Subcutaneous adipose tissue (tissue), 4 donors: ENCODE data around the gene ASXL1. TPM values are rescaled to one million over a fixed set of nuclear protein-coding genes. Genes with fewer than 3 reads are reported as not detected.

Source experiments
- total RNA-seq, 4 donors: library from RNA; depleted of rRNA; stranded (reverse); fragments of >200 nt; gene quantifications; one replicate each; pipeline ENCODE4 v1.1.0, GENCODE V29; 2016
- TF ChIP-seq, protein P1 (sequence below): fragments of 450-650 bp; IDR thresholded peaks from one replicate; pipeline ENCODE4 v1.5.1; 2016; ENCODE audit warnings: low read depth, mild to moderate bottlenecking, control low read depth, antibody characterized with exemption, moderate library complexity

ASXL1 gene
- total RNA-seq, 4 donors from 2014 or later, result 77.0 to 125 (median 81.6) TPM

DNA sequence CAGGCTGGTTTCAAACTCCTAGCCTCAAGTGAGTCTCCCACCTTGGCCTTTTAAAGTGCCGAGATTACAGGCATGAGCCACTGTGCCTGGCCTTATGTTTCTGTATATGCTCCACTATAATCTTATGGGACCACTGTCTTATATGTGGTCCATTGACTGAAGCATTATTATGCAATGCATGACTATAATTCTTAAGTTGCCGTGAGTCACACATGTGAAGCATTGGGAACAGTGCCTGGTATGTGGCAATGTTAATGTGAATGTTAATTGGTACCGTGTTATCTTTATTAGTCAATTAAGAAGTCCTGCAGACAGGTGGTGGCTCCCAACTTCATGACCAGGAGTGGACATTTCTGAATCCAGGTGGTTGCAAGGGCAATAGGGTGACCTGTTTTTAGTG lies 14.7 kb upstream of the ASXL1 start:
- TF ChIP-seq, protein P1, sequence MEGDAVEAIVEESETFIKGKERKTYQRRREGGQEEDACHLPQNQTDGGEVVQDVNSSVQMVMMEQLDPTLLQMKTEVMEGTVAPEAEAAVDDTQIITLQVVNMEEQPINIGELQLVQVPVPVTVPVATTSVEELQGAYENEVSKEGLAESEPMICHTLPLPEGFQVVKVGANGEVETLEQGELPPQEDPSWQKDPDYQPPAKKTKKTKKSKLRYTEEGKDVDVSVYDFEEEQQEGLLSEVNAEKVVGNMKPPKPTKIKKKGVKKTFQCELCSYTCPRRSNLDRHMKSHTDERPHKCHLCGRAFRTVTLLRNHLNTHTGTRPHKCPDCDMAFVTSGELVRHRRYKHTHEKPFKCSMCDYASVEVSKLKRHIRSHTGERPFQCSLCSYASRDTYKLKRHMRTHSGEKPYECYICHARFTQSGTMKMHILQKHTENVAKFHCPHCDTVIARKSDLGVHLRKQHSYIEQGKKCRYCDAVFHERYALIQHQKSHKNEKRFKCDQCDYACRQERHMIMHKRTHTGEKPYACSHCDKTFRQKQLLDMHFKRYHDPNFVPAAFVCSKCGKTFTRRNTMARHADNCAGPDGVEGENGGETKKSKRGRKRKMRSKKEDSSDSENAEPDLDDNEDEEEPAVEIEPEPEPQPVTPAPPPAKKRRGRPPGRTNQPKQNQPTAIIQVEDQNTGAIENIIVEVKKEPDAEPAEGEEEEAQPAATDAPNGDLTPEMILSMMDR, result no peak

DNA sequence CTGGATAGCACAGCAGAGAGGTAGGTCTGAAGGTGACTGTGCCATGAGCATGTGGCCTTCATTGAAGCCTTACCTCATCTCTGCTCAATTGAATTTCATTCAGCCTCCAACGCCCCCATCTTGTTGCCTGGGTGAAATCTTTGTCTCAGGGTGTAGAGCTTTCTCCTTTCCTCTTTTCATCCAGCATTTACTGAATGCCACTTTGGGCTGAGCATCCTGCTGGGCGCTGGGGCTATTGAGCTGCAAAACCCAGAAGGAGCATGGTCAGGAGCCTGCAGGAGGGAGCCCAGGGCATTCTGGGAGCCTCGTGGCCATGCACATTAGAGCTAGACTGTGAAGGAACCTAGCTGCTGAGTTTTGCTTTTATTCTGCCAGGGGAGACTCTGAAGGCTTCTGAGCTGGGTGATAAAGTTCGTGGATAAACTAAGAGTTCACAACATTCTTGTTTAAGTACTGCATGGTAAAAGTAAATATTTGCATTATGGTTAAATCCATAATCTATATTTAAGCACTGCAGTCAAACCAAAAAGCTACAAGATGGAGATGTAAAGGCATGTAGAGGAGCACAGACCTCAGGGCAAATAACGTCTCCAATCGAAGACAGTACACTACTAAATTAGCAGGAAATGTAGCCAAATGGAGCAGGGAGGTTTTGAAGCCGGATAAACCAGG lies 13.2 kb upstream of the ASXL1 start:
- TF ChIP-seq, protein P1, result no peak

DNA sequence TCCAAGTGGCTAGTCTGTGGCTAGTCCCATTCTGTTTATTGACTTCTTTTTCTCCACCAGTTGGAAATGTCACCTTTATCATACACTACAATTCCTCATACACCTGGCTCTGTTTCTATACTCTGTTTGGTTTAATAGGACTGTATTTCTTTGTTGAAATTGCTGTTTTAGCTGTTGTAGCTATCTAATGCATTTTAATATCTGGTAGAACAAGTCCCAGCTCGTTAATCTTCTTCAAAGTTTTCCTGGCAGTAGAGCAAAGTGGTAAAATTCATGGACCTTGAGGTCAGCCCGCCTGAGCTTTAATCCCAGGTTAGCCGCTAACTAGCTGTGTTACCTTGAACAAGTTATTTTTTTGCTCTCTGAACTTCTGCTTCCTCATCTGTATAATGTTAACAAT lies 9.9 kb upstream of the ASXL1 start:
- TF ChIP-seq, protein P1, result no peak

DNA sequence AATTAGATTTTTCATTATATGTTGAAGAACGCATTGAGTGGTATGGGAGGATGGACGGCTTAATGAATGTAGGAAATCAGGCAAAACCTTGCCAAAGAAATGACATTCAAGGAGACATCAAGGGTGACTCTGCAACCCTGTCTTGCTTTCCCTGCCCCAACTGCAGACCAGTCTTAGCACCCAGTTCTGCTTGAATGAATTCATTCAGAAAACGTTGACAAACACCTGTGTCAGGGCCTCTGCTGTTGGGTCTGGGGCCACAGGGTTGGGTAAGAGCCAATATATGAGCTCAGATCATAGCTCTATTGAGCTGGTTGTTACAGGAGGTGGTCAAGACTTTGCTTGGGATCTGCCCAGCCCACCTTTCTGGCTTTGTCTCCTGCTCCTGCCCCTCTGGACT lies 7.7 kb upstream of the ASXL1 start:
- TF ChIP-seq, protein P1, result no peak

DNA sequence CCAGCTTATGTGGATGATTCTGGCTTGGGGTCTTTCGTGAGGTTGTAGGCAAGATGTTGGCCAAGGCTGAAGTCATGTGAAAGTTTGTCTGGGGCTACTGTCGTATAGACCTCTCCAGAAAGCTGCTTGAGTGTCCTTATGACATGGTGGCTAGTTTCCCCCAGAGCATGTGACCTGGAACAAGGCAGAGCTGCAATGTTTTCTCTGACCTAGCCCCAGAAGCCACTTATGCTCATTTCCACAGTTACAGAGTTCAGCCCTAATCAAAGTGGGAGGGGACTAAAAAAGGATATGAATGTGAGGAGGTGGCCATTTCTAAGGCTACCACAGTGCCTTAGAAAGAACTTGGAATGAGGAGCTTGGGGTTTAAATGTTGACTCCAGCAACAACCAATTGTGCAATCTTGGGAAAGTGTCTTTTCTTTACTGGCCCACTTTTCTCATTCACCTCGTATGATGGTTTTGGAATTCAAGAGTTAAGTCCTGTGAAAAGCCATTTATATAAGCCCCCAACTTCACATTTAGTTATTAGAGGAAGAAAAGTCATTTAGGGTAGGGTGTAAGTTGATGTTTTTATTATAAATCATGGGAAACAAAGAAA lies 5.9 kb upstream of the ASXL1 start:
- TF ChIP-seq, protein P1, result no peak

DNA sequence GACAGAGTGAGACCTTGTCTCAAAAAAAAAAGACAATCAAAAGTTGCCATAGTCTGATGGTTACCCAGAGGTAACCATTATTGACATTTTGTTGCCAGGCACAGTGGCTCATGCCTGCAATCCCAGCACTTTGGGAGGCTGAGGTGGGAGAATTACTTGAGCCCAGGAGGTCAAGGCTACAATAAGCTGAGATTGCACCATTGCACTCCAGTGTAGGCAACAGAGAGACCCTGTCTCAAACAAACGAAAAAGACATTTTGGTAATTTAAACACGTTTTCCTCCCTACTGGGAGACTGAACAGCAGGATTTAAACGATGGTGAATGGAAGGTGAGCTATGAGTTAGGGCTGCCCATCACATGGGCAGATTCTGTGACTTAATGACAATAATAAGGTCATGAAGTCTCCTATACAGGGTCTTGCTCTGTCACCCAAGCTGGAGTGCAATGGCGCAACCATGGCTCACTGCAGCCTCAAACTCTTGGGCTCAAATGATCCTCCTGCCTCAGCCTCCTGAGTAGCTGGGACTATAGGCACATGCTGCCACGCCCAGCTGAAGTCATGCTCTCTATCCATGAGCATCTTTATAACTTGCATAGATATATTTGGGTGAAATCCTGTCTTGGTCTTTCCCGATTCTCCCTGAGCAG lies 4.2 kb upstream of the ASXL1 start:
- TF ChIP-seq, protein P1, result no peak
